Neural progenitor cell (in vitro differentiated cells): ENCODE data around the gene LRRC26. TPM values are rescaled to one million over a fixed set of nuclear protein-coding genes. Genes with fewer than 3 reads are reported as not detected.
A peak's percentile ranks its signal among the peaks of the same experiment; 100 is the strongest.
"Not testable (repeated sequence)": the region's sequence is repeated elsewhere in the genome, so short reads cannot be mapped to it uniquely, and the experiment has no call there.

Experiments
- DNase-seq: peaks from one replicate; pipeline ENCODE4 v3.0.0-alpha.2; 2016; ENCODE audit warnings: low spot score
- H2AFZ ChIP-seq: fragments of 200-600 bp; sonication (generic); replicated peaks from 2 replicates; pipeline ENCODE4 v1.6.1; 2016; ENCODE audit warnings: antibody characterized with exemption
- H3F3A ChIP-seq: fragments of 200-600 bp; sonication (generic); 2 replicates; pipeline ENCODE4 v1.6.1; 2016; ENCODE audit warnings: antibody characterized with exemption, low read depth
- H3K27ac ChIP-seq: fragments of 200-600 bp; sonication (generic); 2 replicates; pipeline ENCODE4 v1.5.1; 2016; ENCODE audit warnings: mild to moderate bottlenecking
- H3K27me3 ChIP-seq: fragments of 200-600 bp; sonication (generic); 2 replicates; pipeline ENCODE4 v1.6.1; 2016; ENCODE audit warnings: mild to moderate bottlenecking, moderate library complexity
- H3K36me3 ChIP-seq: fragments of 200-600 bp; sonication (generic); 2 replicates; pipeline ENCODE4 v1.5.1; 2016
- H3K4me1 ChIP-seq: fragments of 200-600 bp; sonication (generic); 2 replicates; pipeline ENCODE4 v1.6.1; 2016; ENCODE audit warnings: mixed run types
- H3K4me2 ChIP-seq: fragments of 200-600 bp; sonication (generic); 2 replicates; pipeline ENCODE4 v1.6.1; 2016
- H3K4me3 ChIP-seq: fragments of 200-600 bp; sonication (generic); 2 replicates; pipeline ENCODE4 v1.5.1; 2016
- H3K79me2 ChIP-seq: fragments of 200-600 bp; sonication (generic); 2 replicates; pipeline ENCODE4 v1.6.1; 2016; ENCODE audit warnings: low read depth
- H3K9ac ChIP-seq: fragments of 200-600 bp; sonication (generic); 2 replicates; pipeline ENCODE4 v1.6.1; 2016
- H3K9me3 ChIP-seq: fragments of 200-600 bp; sonication (generic); 2 replicates; pipeline ENCODE4 v1.5.1; 2016; ENCODE audit warnings: low read depth
- H4K20me1 ChIP-seq: fragments of 200-600 bp; sonication (generic); 2 replicates; pipeline ENCODE4 v1.6.1; 2016; ENCODE audit warnings: low read depth
- H3K27ac Mint-ChIP-seq: 3 replicates; pipeline ENCODE4 v1.8.0; 2021; ENCODE audit warnings: mixed read lengths
- H3K27me3 Mint-ChIP-seq: 2 replicates; pipeline ENCODE4 v1.8.0; 2022; ENCODE audit warnings: low read depth, mild to moderate bottlenecking, inconsistent platforms, moderate library complexity, mixed read lengths; ENCODE audit not compliant: insufficient read depth
- H3K36me3 Mint-ChIP-seq: 3 replicates; pipeline ENCODE4 v1.8.0; 2021; ENCODE audit warnings: mixed read lengths
- H3K4me1 Mint-ChIP-seq: 3 replicates; pipeline ENCODE4 v1.8.0; 2021; ENCODE audit warnings: mixed read lengths
- H3K4me3 Mint-ChIP-seq: 3 replicates; pipeline ENCODE4 v1.8.0; 2021; ENCODE audit warnings: mild to moderate bottlenecking, moderate library complexity, mixed read lengths
- H3K9me3 Mint-ChIP-seq: 3 replicates; pipeline ENCODE4 v1.8.0; 2020; ENCODE audit warnings: mixed read lengths
- microRNA-seq: library from miRNA; unstranded; fragments of <30 nt; microRNA quantifications from one replicate; pipeline ENCODE4, GENCODE V29; 2016
- small RNA-seq: library from RNA; depleted of rRNA; stranded (forward); fragments of <200 nt; gene quantifications from one replicate; pipeline ENCODE3, GENCODE V24; 2015
- total RNA-seq: library from RNA; depleted of rRNA; stranded (reverse); fragments of >200 nt; gene quantifications from 2 replicates; pipeline ENCODE4 v1.2.3, GENCODE V29; 2015; ENCODE audit warnings: low replicate concordance

LRRC26 gene
- total RNA-seq, 1 donor from 2014 or later, result not detected

- Histone ChIP-seq H4K20me1 (peaks cover 12% of the 10 kb centered on the region), H3F3A (peaks cover 11% of the 10 kb centered on the region)
- not testable (repeated sequence) for H3K27me3 Mint-ChIP-seq, H3K4me2 ChIP-seq, H3K27ac Mint-ChIP-seq, DNase-seq, H3K9ac ChIP-seq, H3K4me3 ChIP-seq, H2AFZ ChIP-seq, H3K79me2 ChIP-seq, H3K9me3 Mint-ChIP-seq, H3K27ac ChIP-seq, H3K9me3 ChIP-seq, H3K36me3 ChIP-seq, H3K36me3 Mint-ChIP-seq, H3K4me1 ChIP-seq, H3K27me3 ChIP-seq
- peaks cover 15% of the 10 kb centered on the region for H3K4me1 Mint-ChIP-seq
- H3K4me3 Mint-ChIP-seq, result peak overlapping the region; percentile 55
These were observed 47.7 kb downstream of the LRRC26 start for GRCh38 chr9:137121927-137122795.

Small RNAs within 50 kb of the gene (microRNA-seq; reads per million reads assigned to microRNA genes)
- gene MIR3621, result not detected

Small RNAs within 50 kb of the gene (small RNA-seq; reads per million reads assigned to genes)
- gene MIR3621, result not detected

Other genes starting within 250 kb of the LRRC26 start
- 21.5 and 85.1 TPM in 2 replicates for gene FBXW5, start 225.3 kb downstream of the LRRC26 start, total RNA-seq
- gene C8G, start 224.8 kb downstream of the LRRC26 start, total RNA-seq, result not detected in 2 replicates
- 0.19 TPM in 1 of 2 replicates, not detected in the other for gene LCN12, start 217.8 kb downstream of the LRRC26 start, total RNA-seq
- not detected in 2 replicates for gene PTGDS, start 192.5 kb downstream of the LRRC26 start, total RNA-seq
- 0.09 TPM in 1 of 2 replicates, not detected in the other for gene LCNL1, start 187.1 kb downstream of the LRRC26 start, total RNA-seq
- gene PAXX, start 177.6 kb downstream of the LRRC26 start, total RNA-seq, result 31.5 and 79.6 TPM in 2 replicates
- not detected in 2 replicates for gene CLIC3, start 173.5 kb downstream of the LRRC26 start, total RNA-seq
- gene ABCA2, start 141.8 kb downstream of the LRRC26 start, total RNA-seq, result 2.7 and 19.7 TPM in 2 replicates
- gene FUT7, start 138.0 kb downstream of the LRRC26 start, total RNA-seq, result not detected in 2 replicates
- 3.8 and 31.3 TPM in 2 replicates for gene NPDC1, start 123.9 kb downstream of the LRRC26 start, total RNA-seq
- gene ENTPD2, start 116.0 kb downstream of the LRRC26 start, total RNA-seq, result not detected in 2 replicates
- gene SAPCD2, start 99.5 kb downstream of the LRRC26 start, total RNA-seq, result 5.7 and 27.7 TPM in 2 replicates
- gene UAP1L1, start 92.5 kb downstream of the LRRC26 start, total RNA-seq, result 0.12 and 0.51 TPM in 2 replicates
- gene MAN1B1, start 83.1 kb downstream of the LRRC26 start, total RNA-seq, result 24.6 and 43.5 TPM in 2 replicates
- gene DPP7, start 55.3 kb downstream of the LRRC26 start, total RNA-seq, result 2.6 and 24.3 TPM in 2 replicates
- gene GRIN1, start 30.9 kb downstream of the LRRC26 start, total RNA-seq, result 0.03 TPM in 1 of 2 replicates, not detected in the other
- gene TMEM210, start 2.0 kb upstream of the LRRC26 start, total RNA-seq, result not detected in 2 replicates
- gene ANAPC2, start 18.5 kb upstream of the LRRC26 start, total RNA-seq, result 18.9 and 30.9 TPM in 2 replicates
- gene SSNA1, start 18.6 kb upstream of the LRRC26 start, total RNA-seq, result 27.9 and 69.8 TPM in 2 replicates
- 3.4 and 9.1 TPM in 2 replicates for gene TPRN, start 30.7 kb upstream of the LRRC26 start, total RNA-seq
- gene TMEM203, start 35.6 kb upstream of the LRRC26 start, total RNA-seq, result 21.6 and 43.7 TPM in 2 replicates
- 5.1 and 20.5 TPM in 2 replicates for gene NDOR1, start 35.6 kb upstream of the LRRC26 start, total RNA-seq
- 0.77 and 0.84 TPM in 2 replicates for gene RNF208, start 52.2 kb upstream of the LRRC26 start, total RNA-seq
- 0.56 TPM in 1 of 2 replicates, not detected in the other for gene CYSRT1, start 55.1 kb upstream of the LRRC26 start, total RNA-seq
- not detected in 2 replicates for gene RNF224, start 57.5 kb upstream of the LRRC26 start, total RNA-seq
- gene SLC34A3, start 60.9 kb upstream of the LRRC26 start, total RNA-seq, result not detected in 2 replicates
- gene TUBB4B, start 71.2 kb upstream of the LRRC26 start, total RNA-seq, result 183 and 367 TPM in 2 replicates
- not detected in 2 replicates for gene STPG3, start 81.2 kb upstream of the LRRC26 start, total RNA-seq
- gene NELFB, start 85.3 kb upstream of the LRRC26 start, total RNA-seq, result 35.2 and 76.1 TPM in 2 replicates
- gene TOR4A, start 107.7 kb upstream of the LRRC26 start, total RNA-seq, result 0.39 and 2.8 TPM in 2 replicates
- gene NRARP, start 132.2 kb upstream of the LRRC26 start, total RNA-seq, result 20.7 and 25.2 TPM in 2 replicates